Keratinocyte (primary cell): ENCODE results near the gene EIF4E1B. TPM values are rescaled to one million over a fixed set of nuclear protein-coding genes. Genes with fewer than 3 reads are reported as not detected.

ENCODE experiments used
- DNase-seq: peaks from one replicate; pipeline ENCODE4 v3.0.0-alpha.2; 2011; ENCODE audit warnings: low read depth, missing footprints, low spot score
- FAIRE-seq: peaks from 2 replicates; lab custom pipeline; 2011; peaks lifted over from hg19 to GRCh38; lab: Jason Lieb, UNC
- H2AFZ ChIP-seq: 2 replicates; pipeline ENCODE4 v1.6.0; 2012; ENCODE audit warnings: low read length, control low read depth, inconsistent platforms; ENCODE audit not compliant: control insufficient read depth
- H3K27ac ChIP-seq: 2 replicates; pipeline ENCODE4 v1.5.1; 2011; ENCODE audit warnings: low read length; ENCODE audit not compliant: control insufficient read depth, insufficient read depth
- H3K27me3 ChIP-seq: 3 replicates; pipeline ENCODE4 v1.6.0; 2011; ENCODE audit warnings: low read length; ENCODE audit not compliant: control insufficient read depth, insufficient read depth; ENCODE audit errors: extremely low read depth
- H3K36me3 ChIP-seq, 2 experiments: 2 replicates in 1 of 2; 3 replicates in 1 of 2; pipeline ENCODE4 v1.5.1; 2011; ENCODE audit warnings: low read length in 2 of 2, mild to moderate bottlenecking in 1 of 2; ENCODE audit not compliant: control insufficient read depth in 2 of 2, insufficient read depth in 2 of 2; ENCODE audit errors: extremely low read depth in 1 of 2
- H3K4me1 ChIP-seq: 3 replicates; pipeline ENCODE4 v1.5.1; 2011; ENCODE audit warnings: low read length; ENCODE audit not compliant: control insufficient read depth, insufficient read depth; ENCODE audit errors: extremely low read depth
- H3K4me2 ChIP-seq: 3 replicates; pipeline ENCODE4 v1.6.0; 2011; ENCODE audit warnings: low read depth, low read length; ENCODE audit not compliant: control insufficient read depth, insufficient read depth; ENCODE audit errors: extremely low read depth
- H3K4me3 ChIP-seq, 3 experiments: fragments of 200-600 bp in 1 of 3; sonication (generic) in 1 of 3; 2 replicates in 2 of 3; 3 replicates in 1 of 3; pipeline ENCODE4 v1.5.1; 2011 to 2016; ENCODE audit warnings: low read length in 3 of 3, mild to moderate bottlenecking in 3 of 3, control low read depth in 2 of 3, inconsistent platforms in 1 of 3, low read depth in 1 of 3, mixed read lengths in 1 of 3, mixed run types in 1 of 3, moderate library complexity in 1 of 3; ENCODE audit not compliant: control insufficient read depth in 2 of 3, insufficient read depth in 2 of 3; ENCODE audit errors: extremely low read depth in 1 of 3
- H3K79me2 ChIP-seq: 2 replicates; pipeline ENCODE4 v1.6.0; 2012; ENCODE audit warnings: low read length; ENCODE audit not compliant: control insufficient read depth, insufficient read depth
- H3K9ac ChIP-seq: 3 replicates; pipeline ENCODE4 v1.6.0; 2011; ENCODE audit warnings: low read length; ENCODE audit not compliant: control insufficient read depth, insufficient read depth; ENCODE audit errors: extremely low read depth
- H3K9me1 ChIP-seq: 3 replicates; pipeline ENCODE4 v1.6.0; 2011; ENCODE audit warnings: low read length; ENCODE audit not compliant: control insufficient read depth, insufficient read depth; ENCODE audit errors: extremely low read depth
- H3K9me3 ChIP-seq: 2 replicates; pipeline ENCODE4 v1.5.1; 2012; ENCODE audit warnings: low read depth, low read length; ENCODE audit not compliant: control insufficient read depth
- H4K20me1 ChIP-seq: 3 replicates; pipeline ENCODE4 v1.6.0; 2011; ENCODE audit warnings: low read length; ENCODE audit not compliant: control insufficient read depth, insufficient read depth; ENCODE audit errors: extremely low read depth
- EZH2 ChIP-seq: IDR thresholded peaks from one replicate; pipeline ENCODE4 v1.6.1; 2012; ENCODE audit warnings: inconsistent platforms, mild to moderate bottlenecking, low read length, moderate library complexity
- dilution Hi-C: fragments of 300-500 bp; cut with MboI; formaldehyde crosslinking; loops from one replicate; pipeline ENCODE4 v1.7.0; 2020; ENCODE audit warnings: low sequenced_read_pairs; ENCODE audit not compliant: extremely low pct_ligation_motif_present
- polyA plus RNA-seq, 5 experiments: library from polyadenylated mRNA; depleted of rRNA in 3 of 5; stranded (reverse) in 3 of 5; stranded (forward) in 1 of 5; unstranded in 1 of 5; fragments of >200 nt; gene quantifications; 1 replicate in 1 of 5; 2 replicates in 3 of 5; 3 replicates in 1 of 5; pipeline versions ENCODE4 v1.2.1 to v1.2.3, GENCODE V29; 2011 to 2012; ENCODE audit warnings: missing spikeins in 2 of 5, low read depth in 1 of 5, low replicate concordance in 1 of 5
- TF ChIP-seq, protein P1 (sequence below), 3 experiments: IDR thresholded peaks in 1 of 3; conservative IDR thresholded peaks in 1 of 3; optimal IDR thresholded peaks in 1 of 3; 2 replicates in 2 of 3; 3 replicates in 1 of 3; pipeline versions ENCODE3 to v1.5.1; 2011; ENCODE audit warnings: low read length in 3 of 3, mild to moderate bottlenecking in 3 of 3, moderate library complexity in 2 of 3, control low read depth in 1 of 3, inconsistent platforms in 1 of 3; ENCODE audit not compliant: insufficient read depth in 2 of 3; ENCODE audit errors: extremely low read depth in 1 of 3

Gene EIF4E1B
- polyA plus RNA-seq, 1 donor (not counting 4 experiments of a cell fraction or from before 2014, with no cell fraction given): not detected

DNA sequence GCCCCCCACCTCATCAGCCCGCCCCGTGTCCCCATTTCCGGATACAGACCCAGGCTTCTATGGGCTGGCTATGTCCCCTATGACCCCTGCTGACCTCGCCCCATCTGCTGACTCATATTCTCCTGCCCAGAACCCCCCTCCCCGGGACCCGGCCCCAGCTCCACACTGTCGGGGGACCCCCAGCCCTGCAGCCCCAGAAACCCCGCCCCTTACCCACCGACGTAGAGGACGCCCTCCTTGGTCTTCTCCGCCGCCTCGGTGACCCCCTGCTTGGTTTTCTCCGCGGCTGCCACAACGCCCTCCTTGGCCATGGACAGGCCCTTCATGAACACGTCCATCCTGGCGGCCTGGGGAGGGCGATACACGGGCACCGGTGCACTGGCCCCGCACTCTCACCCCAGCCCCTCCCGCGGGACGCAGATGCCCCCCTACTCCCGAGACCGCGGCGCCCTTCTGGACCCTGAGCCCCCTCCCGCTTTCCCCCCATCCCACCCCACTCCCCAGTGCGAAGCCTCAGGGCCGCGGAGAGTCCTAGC lies 1.1 kb upstream of the EIF4E1B start:
- no peak for FAIRE-seq
- Histone ChIP-seq H3K27me3 (peaks cover 35% of the 10 kb centered on the region), H3K9ac (no peak overlapping the region)

DNA sequence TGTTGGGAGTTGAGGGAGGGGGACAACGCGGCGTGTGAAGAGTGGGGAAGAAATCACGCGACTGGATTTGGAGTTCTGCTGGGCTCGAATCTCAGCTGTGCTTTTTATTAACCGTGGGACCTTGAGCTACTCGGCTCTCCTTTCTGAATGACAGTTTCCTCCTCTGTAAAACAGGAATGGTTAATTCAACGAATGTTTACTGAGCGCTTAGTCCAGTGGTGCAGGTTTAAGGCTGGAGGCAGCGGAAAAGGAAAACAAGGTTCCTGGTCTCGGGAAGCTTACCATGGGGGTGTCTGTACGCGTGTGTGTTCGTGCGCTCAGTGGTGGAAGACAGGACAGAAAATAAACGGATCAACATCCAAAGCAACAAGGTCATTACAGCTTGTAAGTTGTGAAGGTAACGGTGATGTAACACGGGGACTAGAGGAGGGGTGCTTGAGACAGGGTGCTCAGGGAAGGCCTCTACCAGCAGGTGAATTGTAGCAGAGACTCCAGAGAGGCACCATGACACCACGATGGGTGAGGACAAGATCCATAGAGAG lies 277 bp downstream of the EIF4E1B start:
- peak overlapping the region; percentile 35 for H3K9ac ChIP-seq
- H3K9me3 ChIP-seq: no peaks in the 10 kb centered on the region
- H3K4me1 ChIP-seq: peaks cover 40% of the 10 kb centered on the region
- H3K27me3 ChIP-seq: peaks cover 35% of the 10 kb centered on the region
- dilution Hi-C loops: no loop called here
- peak overlapping the region; percentile 86 for H3K4me2 ChIP-seq
- peak overlapping the region; percentile 9 to 59 (median 44) for H3K4me3 ChIP-seq
- no peaks in the 10 kb centered on the region for H3K36me3 ChIP-seq
- H3K79me2 ChIP-seq: no peaks in the 10 kb centered on the region
- H2AFZ ChIP-seq: no peak overlapping the region
- H3K27ac ChIP-seq: no peak overlapping the region
- DNase-seq: no peak
- H3K9me1 ChIP-seq: no peaks in the 10 kb centered on the region
- H4K20me1 ChIP-seq: peaks cover 2% of the 10 kb centered on the region
- peak; percentile 26 for TF ChIP-seq EZH2
- TF ChIP-seq, protein P1, sequence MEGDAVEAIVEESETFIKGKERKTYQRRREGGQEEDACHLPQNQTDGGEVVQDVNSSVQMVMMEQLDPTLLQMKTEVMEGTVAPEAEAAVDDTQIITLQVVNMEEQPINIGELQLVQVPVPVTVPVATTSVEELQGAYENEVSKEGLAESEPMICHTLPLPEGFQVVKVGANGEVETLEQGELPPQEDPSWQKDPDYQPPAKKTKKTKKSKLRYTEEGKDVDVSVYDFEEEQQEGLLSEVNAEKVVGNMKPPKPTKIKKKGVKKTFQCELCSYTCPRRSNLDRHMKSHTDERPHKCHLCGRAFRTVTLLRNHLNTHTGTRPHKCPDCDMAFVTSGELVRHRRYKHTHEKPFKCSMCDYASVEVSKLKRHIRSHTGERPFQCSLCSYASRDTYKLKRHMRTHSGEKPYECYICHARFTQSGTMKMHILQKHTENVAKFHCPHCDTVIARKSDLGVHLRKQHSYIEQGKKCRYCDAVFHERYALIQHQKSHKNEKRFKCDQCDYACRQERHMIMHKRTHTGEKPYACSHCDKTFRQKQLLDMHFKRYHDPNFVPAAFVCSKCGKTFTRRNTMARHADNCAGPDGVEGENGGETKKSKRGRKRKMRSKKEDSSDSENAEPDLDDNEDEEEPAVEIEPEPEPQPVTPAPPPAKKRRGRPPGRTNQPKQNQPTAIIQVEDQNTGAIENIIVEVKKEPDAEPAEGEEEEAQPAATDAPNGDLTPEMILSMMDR (optimal IDR thresholded peaks at IDR 0.05 in 1 of 3, IDR thresholded peaks at IDR 0.05 in 1 of 3, conservative IDR thresholded peaks at IDR 0.05 in 1 of 3; ENCODE audit: extremely low read depth in 1 of 3, insufficient read depth in 2 of 3, low read length in 3 of 3): no peak
- FAIRE-seq: no peak

More for the DNA sequence above, 1.1 kb upstream of the EIF4E1B start:
- Histone ChIP-seq H4K20me1 (peaks cover 4% of the 10 kb centered on the region), H3K36me3 (no peaks in the 10 kb centered on the region), H3K9me3 (no peaks in the 10 kb centered on the region), H3K9me1 (no peaks in the 10 kb centered on the region), H3K27ac (no peak overlapping the region), H2AFZ (no peak overlapping the region), H3K79me2 (no peaks in the 10 kb centered on the region), H3K4me3 (no peak overlapping the region), H3K4me1 (peaks cover 45% of the 10 kb centered on the region), H3K4me2 (no peak overlapping the region)
- DNase-seq: no peak
- TF ChIP-seq, protein P1 (optimal IDR thresholded peaks at IDR 0.05 in 1 of 3, IDR thresholded peaks at IDR 0.05 in 1 of 3, conservative IDR thresholded peaks at IDR 0.05 in 1 of 3; ENCODE audit: extremely low read depth in 1 of 3, insufficient read depth in 2 of 3, low read length in 3 of 3): no peak
- no peak for TF ChIP-seq EZH2
- dilution Hi-C loops: no loop called here
